Thyroid gland (tissue), 4 donors: ENCODE measurements around the gene VOPP1.

ENCODE experiments used
- CTCF ChIP-seq, 6 experiments: fragments of 200-600 bp in 3 of 6; fragments of 450-650 bp in 3 of 6; sonication (generic) in 3 of 6; IDR thresholded peaks; one replicate each; pipeline ENCODE4 v1.5.1; 2016 to 2019; ENCODE audit warnings: antibody characterized with exemption in 6 of 6, mild to moderate bottlenecking in 2 of 6, inconsistent platforms in 1 of 6, moderate library complexity in 1 of 6
- POLR2A ChIP-seq, 2 donors: fragments of 450-650 bp; IDR thresholded peaks; one replicate each; pipeline ENCODE4 v1.6.1; 2017; ENCODE audit warnings: antibody characterized with exemption in 2 of 2, mild to moderate bottlenecking in 2 of 2, moderate library complexity in 1 of 2

DNA sequence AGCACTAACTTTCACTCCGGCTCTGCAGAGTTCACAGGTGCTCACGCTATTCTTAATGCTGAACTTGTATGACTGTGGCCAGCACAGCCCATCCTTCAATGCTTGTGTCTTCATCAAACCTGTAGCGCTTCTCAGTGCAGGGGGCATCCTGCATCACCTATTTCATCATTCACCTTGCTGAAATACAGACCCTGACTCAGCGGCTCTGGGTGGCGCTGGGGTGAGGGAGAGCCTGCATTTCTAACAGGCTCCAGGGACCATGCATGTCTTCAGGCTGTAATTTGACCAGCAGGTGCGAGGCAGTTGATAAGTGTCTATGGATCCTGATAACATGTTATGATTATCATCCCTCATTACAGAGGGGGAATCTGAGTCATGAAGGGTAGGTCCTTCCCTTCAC, 89.3 kb downstream of the VOPP1 start:
- TF ChIP-seq CTCF (IDR thresholded peaks at IDR 0.05) (no peak), POLR2A (IDR thresholded peaks at IDR 0.05) (no peak)
